Measurements from ENCODE around the gene TRA2B.

GRCh38 chr3:185950728-185951127 is 12.9 kb upstream of the TRA2B start:
- no peak for TF ChIP-seq CTCF (IDR thresholded peaks at IDR 0.05)
- no peak for TF ChIP-seq POLR2AphosphoS5 (IDR thresholded peaks at IDR 0.05; ENCODE audit: low read depth, low read length)
- no peak for TF ChIP-seq REST (IDR thresholded peaks at IDR 0.05; ENCODE audit: insufficient read depth in 1 of 2, low read depth in 2 of 2, low read length in 1 of 2)

Measured in Panc1 (cell line).